Tibial artery (tissue), 4 donors: Measurements from ENCODE around the gene MFRP.
"Not testable (repeated sequence)": the region's sequence is repeated elsewhere in the genome, so short reads cannot be mapped to it uniquely, and the experiment has no call there.

Experiments
- DNase-seq, 2 donors: peaks; one replicate each; pipeline ENCODE4 v3.0.0-alpha.2; 2019
- H3K27ac ChIP-seq, 2 donors: fragments of 200-600 bp; sonication (generic) in 1 of 2; 1 replicate in 1 of 2; 2 replicates in 1 of 2; pipeline ENCODE4 v1.5.1; 2018 to 2019; ENCODE audit warnings: mild to moderate bottlenecking in 1 of 2
- H3K27me3 ChIP-seq, 2 donors: fragments of 200-600 bp; sonication (generic) in 1 of 2; one replicate each; pipeline versions ENCODE4 v1.5.1 to v1.6.0; 2016 to 2019
- H3K36me3 ChIP-seq, 3 donors: fragments of 200-600 bp; sonication (generic) in 2 of 3; one replicate each; pipeline ENCODE4 v1.5.1; 2016 to 2019; ENCODE audit warnings: mild to moderate bottlenecking in 2 of 3
- H3K4me1 ChIP-seq, 4 donors: fragments of 200-600 bp; sonication (generic) in 2 of 4; 1 replicate in 3 of 4; 2 replicates in 1 of 4; pipeline ENCODE4 v1.5.1; 2016 to 2019
- H3K4me3 ChIP-seq, 2 donors: fragments of 200-600 bp; sonication (generic) in 1 of 2; 1 replicate in 1 of 2; 2 replicates in 1 of 2; pipeline ENCODE4 v1.5.1; 2018 to 2019; ENCODE audit warnings: mild to moderate bottlenecking in 2 of 2
- H3K9me3 ChIP-seq, 3 donors: fragments of 200-600 bp; sonication (generic) in 1 of 3; one replicate each; pipeline ENCODE4 v1.5.1; 2016 to 2019
- CTCF ChIP-seq, 2 experiments: fragments of 200-600 bp in 1 of 2; fragments of 450-650 bp in 1 of 2; IDR thresholded peaks; one replicate each; pipeline ENCODE4 v1.5.1; 2017 to 2019; ENCODE audit warnings: antibody characterized with exemption in 2 of 2, mild to moderate bottlenecking in 1 of 2, moderate library complexity in 1 of 2
- intact Hi-C: fragments of 100-400 bp; cut with DNase I; formaldehyde crosslinking; loops from one replicate; pipeline ENCODE4 v1.15.0; 2023; ENCODE audit warnings: low total_unique reads

MFRP gene

DNA sequence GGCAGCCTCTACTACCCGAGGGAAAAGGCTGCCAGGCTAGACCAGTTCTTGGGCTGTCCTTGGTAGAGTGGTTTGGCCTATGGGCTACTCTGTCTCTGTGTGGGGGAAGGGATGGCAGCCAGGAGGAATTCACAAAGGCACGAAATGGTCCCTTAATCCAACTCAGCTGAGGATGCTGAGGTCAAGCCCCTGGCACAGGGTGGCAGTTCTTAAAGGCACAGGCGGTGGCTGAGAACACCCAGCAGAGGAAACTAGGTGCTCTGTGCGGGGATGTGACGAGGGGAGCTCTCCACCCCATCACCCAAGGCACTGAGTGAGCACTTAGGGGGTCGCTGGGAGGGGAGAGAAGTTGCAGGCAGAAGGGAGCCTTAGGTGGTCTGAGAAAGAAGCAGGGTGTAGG, at the start of gene MFRP:
TSS of gene MFRP (minus strand) at position 101 of the 400 bp plus-strand sequence. CDS start 192 bp downstream, outside the sequence.
- TF ChIP-seq CTCF (IDR thresholded peaks at IDR 0.05): no peak
- no peaks in the 10 kb centered on the region for H3K27me3 ChIP-seq
- no peak within 1 kb of the TSS for H3K4me3 ChIP-seq
- intact Hi-C loops: no loop called here
- no peak within 1 kb of the TSS for H3K27ac ChIP-seq
- peaks cover 0 to 19% (median 1%) of the 10 kb centered on the region in 4 donors for H3K4me1 ChIP-seq
- no peak for DNase-seq
- no peaks in the 10 kb centered on the region for H3K9me3 ChIP-seq
- no peaks in the 10 kb centered on the region for H3K36me3 ChIP-seq

DNA sequence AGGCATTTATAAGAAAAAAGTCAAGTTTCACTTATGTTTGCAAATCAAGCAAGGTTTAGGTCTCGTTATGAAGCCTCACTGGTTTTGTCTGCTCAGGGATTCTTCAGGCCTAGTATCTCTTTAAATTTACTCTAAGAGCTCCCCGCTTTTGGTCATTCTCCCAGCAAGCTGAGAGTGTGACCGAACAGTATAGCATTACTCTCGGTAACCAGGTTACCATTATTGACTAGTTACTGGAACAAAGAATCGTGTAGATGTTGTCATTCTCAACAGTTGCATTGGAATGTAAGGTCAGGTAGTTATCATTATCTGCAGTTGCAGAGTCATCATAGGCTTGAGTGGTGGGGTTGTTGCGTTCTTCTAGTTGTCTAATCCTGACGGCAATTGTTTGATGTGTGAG, 44.8 kb upstream of the MFRP start:
- Histone ChIP-seq H3K27ac (no peak overlapping the region), H3K4me1 (no peaks in the 10 kb centered on the region), H3K36me3 (no peaks in the 10 kb centered on the region), H3K27me3 (no peaks in the 10 kb centered on the region), H3K4me3 (no peak overlapping the region), H3K9me3 (no peaks in the 10 kb centered on the region)
- DNase-seq: no peak
- intact Hi-C loops: no loop called here
- no peak for TF ChIP-seq CTCF (IDR thresholded peaks at IDR 0.05)

DNA sequence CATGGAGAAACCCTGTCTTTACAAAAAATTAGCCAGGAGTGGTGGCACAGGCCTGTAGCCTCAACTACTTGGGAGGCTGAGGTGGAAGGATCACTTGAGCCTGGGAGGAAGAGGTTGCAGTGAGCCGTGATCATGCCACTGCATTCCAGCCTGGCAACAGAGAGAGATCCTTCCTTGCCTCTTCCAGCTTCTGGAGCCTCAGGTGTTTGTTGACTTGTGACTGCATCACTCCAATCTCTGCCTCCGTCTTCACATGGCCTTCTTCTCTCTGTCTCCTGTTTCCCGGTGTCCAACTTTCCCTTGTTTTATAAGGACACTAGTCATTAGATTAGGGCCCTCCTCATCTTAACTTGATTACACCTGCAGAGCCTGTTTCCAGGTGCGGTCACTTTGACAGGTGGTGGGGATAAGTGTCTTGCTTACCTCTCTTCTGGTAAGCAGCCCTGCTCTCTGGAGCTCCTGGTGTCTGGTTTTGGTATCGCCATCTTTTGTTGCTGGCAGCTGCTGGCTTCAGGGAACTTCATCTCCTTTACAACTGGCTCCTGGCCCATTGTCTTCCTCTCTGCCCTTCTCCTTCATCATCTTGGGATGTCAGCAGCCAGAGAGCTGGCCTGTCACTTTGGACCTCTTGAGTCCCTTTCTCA, 43.2 kb upstream of the MFRP start:
- H3K27me3 ChIP-seq: no peaks in the 10 kb centered on the region
- H3K4me3 ChIP-seq: no peak overlapping the region
- H3K27ac ChIP-seq: no peak overlapping the region
- DNase-seq: no peak
- H3K4me1 ChIP-seq: no peaks in the 10 kb centered on the region
- TF ChIP-seq CTCF (IDR thresholded peaks at IDR 0.05): no peak
- no peaks in the 10 kb centered on the region for H3K9me3 ChIP-seq
- intact Hi-C loops: no loop called here
- no peaks in the 10 kb centered on the region for H3K36me3 ChIP-seq

- H3K27me3 ChIP-seq: no peaks in the 10 kb centered on the region
- intact Hi-C loops: no loop called here
- TF ChIP-seq CTCF (IDR thresholded peaks at IDR 0.05): no peak
Observed at GRCh38 chr11:119388103-119388502, 41.6 kb upstream of the MFRP start.

GRCh38 chr11:119384332-119384731, 37.8 kb upstream of the MFRP start:
- no peak for DNase-seq
- Histone ChIP-seq H3K4me1 (peaks cover 0 to 19% (median 16%) of the 10 kb centered on the region in 4 donors), H3K9me3 (no peaks in the 10 kb centered on the region), H3K36me3 (no peaks in the 10 kb centered on the region), H3K4me3 (no peak overlapping the region), H3K27me3 (no peaks in the 10 kb centered on the region), H3K27ac (no peak overlapping the region)
- intact Hi-C loops: no loop called here
- no peak for TF ChIP-seq CTCF (IDR thresholded peaks at IDR 0.05)

More at GRCh38 chr11:119388103-119388502, 41.6 kb upstream of the MFRP start:
- Histone ChIP-seq H3K27ac (no peak overlapping the region), H3K4me1 (no peaks in the 10 kb centered on the region), H3K36me3 (no peaks in the 10 kb centered on the region), H3K4me3 (no peak overlapping the region), H3K9me3 (no peaks in the 10 kb centered on the region)
- no peak for DNase-seq

GRCh38 chr11:119382513-119382912, 36.0 kb upstream of the MFRP start:
- peaks cover 0 to 22% (median 16%) of the 10 kb centered on the region in 4 donors for H3K4me1 ChIP-seq
- H3K9me3 ChIP-seq, H3K36me3 ChIP-seq, H3K4me3 ChIP-seq, H3K27ac ChIP-seq, H3K27me3 ChIP-seq, intact Hi-C loops, DNase-seq: not testable (repeated sequence)
